COR-L47 (cell line): Measurements from ENCODE around the gene GMFB.

ENCODE experiments used
- DNase-seq: peaks from one replicate; lab custom pipeline; 2025; lab: John Stamatoyannopoulos, UW

Gene GMFB

GRCh38 chr14:54425537-54426274 lies 63.1 kb downstream of the GMFB start:
- DNase-seq: no peak

DNA sequence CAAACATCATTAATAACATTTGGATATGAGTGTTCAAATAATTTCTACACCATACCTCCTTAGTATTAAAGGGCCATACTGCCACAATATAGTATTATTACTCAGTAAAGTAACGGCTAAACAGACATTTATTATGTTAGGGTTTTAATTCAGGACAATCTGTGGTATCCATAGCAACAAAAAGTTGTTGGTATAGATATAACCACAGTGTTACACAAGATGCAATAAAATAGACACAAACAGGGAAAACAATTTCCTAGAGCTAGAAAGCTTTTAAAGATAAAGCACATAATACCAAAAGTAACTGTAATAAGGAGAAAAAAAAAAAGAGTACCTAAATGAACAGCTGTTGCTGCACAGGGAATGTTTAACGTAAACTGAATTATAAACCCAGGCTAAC lies 63.7 kb downstream of the GMFB start:
- no peak for DNase-seq
